NCI-H1048 (cell line): Measurements from ENCODE around the gene RAD51B.
"Not testable (repeated sequence)": the region's sequence is repeated elsewhere in the genome, so short reads cannot be mapped to it uniquely, and the experiment has no call there.

Source experiments
- DNase-seq: peaks from one replicate; lab custom pipeline; 2025; lab: John Stamatoyannopoulos, UW

Gene RAD51B

DNA sequence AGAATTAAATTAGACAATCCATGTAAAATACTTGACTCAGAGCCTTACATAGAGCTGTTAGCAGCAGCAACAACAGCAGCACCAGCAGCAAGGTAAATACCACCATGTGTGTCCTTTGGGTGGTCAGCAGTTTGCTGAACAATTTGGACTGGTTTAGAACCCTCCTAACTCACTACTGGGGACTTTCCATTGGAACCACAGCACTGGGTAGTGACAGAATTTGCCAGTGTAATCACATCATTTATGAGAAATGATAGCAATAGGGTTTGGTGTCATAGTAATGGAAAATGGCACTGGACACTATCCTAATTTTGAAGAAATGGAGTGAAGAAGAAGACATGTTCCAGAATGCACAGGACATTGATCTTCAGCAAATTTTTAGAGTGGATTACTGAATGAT, 392.8 kb downstream of the RAD51B start:
- no peak for DNase-seq

DNA sequence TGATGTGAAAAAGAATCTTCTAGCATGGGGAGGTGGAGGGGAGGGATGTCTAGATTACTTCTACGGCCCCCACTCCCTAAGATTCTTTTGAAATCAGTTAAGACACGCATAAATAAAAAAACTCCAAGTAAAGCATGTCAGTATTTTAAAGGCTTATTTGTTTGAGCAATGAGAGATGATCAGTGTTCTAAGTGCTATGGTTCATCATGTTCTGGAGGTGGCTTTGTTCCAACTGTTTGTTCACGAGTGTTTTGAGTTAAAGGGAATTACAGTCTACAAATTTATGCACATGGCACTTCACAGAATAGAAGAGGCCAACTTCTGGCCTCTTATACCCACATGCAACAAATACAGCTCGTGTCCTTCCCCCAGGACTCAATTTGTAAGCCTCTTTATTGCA, 394.9 kb downstream of the RAD51B start:
- no peak for DNase-seq

DNA sequence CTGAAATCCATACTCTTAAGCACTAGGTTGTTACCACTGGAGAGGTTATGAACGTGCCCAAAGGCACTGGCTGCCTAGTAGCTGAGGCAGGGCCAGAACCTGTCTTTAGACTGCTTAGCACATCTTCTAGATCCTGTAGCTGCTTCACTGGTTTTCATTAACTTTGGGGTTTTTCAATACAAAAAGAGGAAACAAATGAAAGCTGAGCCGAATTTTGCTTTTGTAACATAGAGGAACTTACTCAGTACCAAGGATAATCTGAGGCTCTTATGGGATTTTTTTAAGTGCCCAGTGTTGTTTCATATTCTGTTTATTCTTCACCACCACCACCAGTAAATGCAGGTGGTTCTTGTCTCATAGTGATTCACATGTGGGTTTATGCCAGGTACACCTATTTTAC, 396.1 kb downstream of the RAD51B start:
- no peak for DNase-seq

DNA sequence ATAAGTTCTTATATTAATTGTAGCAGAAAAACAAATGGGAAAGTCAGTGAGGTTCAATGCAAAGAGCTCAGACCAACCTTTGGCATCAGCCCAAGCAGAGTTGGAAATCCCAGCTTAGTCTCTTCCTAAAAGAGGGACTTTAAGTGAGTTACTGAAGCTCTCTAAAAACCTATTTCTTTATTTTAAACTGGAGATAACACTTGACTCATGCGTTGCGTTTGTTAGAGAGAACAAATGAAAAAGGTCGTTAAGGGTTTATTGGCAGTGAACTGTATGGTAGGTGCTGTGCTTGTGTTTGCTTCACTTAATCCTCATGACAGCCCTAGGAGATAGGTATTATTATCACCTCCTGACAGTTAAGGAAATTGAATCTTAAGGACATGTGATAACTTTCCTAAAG, 396.5 kb downstream of the RAD51B start:
- DNase-seq: no peak

DNA sequence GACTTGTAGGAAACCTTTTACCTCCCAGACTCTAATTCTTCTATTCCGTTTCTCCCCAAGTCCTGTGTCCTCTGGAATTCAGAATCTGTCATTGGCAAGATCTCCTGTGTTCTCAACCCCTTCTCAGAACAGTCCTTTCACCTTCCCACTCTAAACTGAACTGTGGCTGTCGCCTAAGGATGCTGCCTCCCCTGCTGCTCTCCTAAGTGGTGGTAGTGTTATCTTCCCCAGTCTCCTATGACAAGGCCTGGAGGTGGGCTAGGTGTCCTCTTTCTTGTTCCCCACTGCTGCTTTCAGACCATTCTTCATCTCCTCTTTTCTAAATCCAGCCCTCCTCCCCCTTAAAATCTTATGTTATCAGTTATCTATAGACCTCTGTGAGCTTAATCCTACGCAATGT, 397.4 kb downstream of the RAD51B start:
- DNase-seq: no peak

DNA sequence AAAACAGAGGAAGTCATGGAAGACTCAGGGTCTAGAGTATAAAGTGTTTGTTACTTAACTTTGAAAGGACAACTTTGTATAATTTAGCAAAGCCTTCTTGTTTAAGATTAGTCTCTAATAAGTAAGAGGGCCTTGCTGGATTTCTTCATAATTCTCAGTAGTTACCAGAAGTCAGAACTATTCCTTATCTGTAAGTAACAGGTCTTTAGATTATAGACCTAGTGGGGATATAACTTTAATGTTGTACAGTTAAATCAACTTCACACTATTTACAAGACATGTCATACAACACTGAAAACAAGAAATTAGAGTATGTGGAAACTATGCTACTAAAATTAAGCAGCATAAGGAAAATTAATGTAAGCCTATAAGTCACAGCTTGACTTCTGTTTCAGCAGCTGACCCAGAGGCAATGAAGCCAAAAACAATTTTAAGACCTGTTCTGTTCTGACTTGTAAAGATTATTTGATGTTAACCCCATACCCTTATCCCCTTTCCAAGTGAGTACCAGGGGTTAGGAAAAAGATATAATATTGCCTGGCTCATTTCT, 398.3 kb downstream of the RAD51B start:
- DNase-seq: no peak

DNA sequence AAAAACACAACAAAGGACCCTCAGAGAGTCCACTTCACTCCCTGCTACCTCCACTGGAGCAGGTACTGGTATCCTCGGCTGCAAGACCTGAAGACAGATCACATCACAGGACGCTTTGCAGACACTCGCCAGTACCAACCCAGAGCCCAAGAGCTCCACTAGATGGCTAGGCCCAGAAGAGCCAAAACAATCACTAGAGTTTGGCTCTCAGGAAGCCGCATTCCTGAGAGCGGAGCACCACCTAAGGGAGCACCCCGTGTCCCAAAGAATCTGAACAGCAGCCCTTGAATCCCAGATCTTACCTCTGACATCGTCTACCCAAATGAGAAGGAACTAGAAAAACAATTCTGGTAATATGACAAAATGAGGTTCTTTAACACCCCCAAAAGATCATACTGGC, 399.8 kb downstream of the RAD51B start:
- no peak for DNase-seq

DNA sequence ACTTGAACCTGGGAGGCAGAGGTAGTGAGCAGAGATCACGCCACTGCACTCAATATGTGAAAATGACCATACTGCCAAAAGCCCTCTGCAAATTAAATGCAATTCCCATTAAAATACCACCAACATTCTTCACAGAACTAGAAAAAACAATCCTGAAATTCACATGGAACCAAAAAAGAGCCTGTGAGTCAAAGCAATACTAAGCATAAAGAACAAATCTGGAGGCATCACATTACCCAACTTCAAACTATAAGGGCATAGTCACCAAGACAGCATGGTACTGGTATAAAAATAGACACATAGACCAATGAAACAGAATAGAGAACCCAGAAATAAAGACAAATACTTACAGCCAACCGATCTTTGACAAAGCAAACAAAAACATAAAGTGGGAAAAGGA, 401.5 kb downstream of the RAD51B start:
- DNase-seq: not testable (repeated sequence)

DNA sequence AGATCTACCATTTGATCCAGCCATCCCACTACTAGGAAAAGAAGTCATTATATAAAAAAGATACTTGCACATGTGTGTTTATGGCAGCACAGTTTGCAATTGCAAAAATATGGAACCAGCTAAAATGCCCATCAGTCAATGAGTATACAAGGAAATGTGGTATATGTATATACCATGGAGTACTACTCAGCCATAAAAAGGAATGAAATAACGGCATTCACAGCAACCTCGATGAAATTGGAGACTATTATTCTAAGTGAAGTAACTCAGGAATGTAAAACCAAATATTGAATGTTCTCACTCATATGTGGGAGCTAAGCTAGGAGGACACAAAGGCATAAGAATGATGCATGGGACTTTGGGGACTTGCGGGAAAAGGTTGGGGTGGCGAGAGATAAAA, 402.6 kb downstream of the RAD51B start:
- no peak for DNase-seq

DNA sequence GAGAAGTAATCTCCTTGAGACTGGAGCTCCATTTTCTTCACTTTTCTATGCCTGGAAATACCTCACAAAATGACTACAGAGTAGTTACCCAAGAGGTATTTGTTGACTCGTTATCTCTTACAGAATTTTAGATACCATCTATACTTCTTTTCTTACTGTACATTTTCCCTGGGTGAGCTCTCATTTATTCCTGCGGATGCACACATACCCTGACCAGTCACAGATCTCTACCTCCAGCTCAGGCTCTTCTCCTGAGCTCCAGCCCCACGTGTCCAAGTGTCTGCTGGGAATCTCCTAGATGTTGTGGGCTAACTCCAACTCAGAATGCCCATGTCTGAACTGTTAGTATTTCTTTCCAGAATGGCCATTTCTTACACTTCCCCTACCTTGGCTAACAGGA, 403.1 kb downstream of the RAD51B start:
- no peak for DNase-seq

DNA sequence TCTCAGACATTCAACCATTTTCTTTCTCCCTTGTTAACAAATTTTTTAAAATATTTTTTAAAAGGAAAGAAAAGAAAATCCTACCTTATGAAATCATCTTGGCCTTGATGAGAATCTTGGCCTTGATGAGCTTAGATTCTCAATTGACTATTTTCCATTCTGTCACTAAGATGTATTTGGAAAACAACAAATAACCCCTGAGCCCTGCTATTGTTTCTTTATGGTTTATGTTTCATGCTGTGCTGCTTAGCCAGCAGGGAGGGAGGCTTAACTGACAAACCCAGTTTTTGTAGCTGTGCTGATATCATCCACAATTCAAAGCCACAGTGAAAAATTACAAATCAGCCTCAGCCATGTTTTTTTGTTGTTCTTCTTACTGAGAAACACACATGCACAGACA, 404.1 kb downstream of the RAD51B start:
- no peak for DNase-seq

DNA sequence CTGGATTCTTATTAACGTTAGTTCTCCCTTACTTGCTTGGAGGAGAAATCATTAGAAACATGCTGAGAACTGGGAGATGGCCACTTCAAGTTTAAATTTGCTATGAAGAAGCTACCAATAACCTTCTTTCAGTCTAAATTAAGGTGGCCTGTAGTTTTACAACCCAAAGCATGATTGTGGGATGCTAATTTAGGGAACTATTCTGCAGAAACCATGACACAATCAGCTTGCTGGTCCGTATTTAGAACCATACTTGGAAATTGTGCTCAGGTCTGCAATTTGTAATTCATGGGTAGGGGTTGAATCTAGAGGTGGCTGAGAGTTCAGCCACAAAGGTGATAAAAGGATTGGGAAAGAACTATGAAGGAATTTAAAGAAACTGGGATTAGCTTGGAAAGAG, 405.7 kb downstream of the RAD51B start:
- no peak for DNase-seq

DNA sequence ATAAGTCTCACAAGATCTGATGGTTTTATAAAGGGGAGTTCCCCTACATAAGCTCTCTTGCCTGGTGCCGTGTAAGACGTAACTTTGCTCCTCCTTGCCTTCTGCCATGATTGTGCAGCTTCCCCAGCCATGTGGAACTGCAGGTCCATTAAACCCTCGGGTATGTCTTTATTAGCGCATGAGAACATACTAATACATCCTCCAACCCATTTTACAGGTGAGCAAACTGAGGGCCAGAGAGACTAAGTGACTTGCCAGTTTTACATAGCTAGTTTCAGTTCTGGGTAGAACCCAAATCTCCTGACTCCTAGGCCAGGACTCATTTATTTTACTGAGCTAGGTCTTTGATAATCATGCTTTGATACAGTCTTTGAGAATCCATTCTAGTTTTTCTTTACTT, 406.9 kb downstream of the RAD51B start:
- DNase-seq: no peak

DNA sequence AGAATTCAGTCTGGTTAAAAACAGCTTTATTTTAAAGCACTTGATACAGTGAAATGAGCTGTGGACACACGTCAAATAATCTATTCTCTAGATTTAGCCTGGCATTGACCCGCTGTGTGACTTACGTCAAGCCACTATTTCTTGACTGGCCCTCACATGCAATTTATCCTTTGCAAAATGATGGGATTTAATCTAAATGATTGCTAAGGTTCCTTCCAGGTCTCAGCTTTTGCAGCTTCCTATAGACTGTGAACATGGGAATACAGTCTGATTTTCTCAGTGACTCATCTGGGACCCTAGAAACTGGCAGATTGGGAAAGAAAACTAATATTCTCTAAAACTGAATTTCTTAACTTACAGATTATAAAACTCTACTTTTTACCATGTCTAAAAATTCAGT, 409.1 kb downstream of the RAD51B start:
- DNase-seq: no peak

DNA sequence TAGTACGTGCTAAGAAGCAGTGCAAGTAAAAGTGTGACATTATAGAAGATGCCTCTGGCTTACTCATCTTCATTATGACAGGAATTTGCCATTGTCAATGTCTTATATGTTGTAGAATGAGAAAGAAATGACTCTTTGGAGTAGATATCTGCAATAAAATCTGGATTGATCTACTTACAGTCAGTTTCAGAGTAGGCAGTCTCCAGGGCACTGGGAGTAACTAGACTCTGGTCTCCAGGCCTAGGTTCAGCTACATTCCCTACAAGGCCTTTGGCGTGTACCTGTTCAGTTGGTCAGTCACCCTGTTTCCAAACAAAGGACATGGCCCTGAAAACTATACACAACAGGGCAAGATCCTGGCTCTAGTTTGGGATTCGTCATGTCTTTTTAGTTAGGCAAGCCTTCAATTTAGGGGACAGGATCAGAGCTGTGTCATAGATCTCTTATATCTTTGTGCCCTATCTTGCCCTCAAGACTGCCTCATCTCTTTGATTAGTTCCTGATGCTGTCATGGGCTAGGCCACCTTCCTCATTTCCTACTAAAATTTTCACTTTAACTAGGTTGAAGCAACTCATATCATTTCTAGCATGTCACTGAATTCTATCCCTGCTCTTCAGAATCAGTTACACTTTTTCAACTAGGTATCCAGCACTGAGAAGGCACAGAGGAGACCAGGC, 410.0 kb downstream of the RAD51B start:
- DNase-seq: no peak

DNA sequence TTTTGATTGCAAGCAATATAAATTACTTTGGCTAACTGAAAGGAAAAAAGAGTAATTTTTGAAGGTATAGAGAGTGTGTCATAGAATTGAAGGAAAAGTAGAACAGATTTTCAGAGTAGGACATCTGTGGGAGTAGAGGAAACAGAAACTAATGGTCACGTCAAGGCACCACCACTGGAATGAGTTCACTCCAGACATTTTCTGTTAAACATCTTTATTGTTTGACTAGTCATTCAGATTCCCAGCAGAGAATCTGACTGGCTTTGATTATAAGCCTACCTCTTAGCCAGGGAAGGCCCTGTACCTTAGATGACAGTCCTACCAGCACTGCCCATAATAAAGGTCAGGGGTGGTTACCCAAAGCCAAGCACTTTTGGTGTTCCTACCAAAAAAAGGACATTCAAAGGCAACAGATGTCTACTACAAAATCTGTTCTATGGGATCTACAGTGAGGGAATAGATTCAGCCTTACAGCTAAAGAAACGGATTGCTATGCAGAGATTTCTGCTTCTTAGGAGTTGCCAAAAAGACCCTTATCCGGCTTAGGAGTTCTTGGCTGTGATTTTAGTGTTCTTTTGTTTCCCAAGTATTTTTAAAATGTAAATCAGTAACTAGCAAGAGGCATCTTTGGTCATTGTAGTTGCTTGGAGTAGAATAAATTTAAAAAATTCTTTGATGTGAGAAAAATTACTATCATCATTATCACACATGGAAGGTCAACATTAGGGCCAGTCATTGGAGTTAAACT, 410.8 kb downstream of the RAD51B start:
- DNase-seq: no peak

DNA sequence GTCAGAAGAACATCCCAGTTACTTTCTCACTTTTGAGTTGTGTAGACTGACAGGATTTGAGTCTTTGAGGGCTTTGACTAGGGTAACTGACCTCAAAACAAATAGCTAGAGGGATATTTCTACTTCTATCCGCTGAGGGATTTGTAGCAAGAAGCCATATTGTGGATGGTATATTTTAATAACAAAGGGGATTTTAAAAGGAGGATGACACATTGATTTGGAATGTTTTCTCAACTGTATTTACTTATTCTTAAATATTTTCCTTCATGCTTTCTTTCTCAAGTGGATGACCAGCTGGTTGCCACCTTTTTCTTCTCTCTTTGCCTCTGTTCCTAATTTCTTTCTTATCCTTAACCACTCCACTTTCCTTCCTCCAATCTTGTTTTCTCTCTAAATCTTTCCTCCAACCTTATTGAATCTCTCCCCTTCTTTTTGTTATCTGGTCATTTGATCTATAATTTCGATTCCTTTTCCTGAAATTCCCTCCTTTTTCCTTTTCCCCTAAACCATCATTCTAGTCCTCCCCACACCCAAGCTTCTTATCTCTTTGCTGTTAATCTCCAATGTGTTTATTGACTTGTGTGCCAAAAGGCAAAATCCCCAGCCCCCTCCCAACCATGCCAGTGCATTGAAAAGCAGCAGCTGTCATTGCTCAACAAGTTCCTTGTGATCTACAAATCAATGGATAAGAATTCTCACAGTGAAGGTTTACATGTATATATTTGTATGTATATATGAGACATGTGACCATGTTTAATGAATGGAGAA, 411.6 kb downstream of the RAD51B start:
- DNase-seq: no peak

DNA sequence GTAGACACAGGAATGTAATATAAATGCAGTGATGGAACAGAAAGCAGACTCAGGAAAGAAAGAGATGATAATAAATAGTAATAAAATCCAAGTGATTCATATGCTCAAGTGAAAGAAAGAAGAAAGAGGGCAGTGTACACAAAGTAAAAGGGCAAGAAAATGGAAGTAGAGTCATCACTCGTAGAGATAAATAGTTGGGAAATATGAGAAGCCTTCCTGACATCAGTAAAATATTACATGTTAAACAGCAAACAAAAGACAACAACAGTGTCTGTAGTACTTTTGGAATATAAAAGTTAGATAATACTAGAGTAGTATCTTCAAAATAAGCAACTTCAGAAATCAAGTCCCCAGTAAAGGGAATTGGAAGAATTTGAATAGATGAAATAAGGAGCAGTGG, 412.3 kb downstream of the RAD51B start:
- no peak for DNase-seq

DNA sequence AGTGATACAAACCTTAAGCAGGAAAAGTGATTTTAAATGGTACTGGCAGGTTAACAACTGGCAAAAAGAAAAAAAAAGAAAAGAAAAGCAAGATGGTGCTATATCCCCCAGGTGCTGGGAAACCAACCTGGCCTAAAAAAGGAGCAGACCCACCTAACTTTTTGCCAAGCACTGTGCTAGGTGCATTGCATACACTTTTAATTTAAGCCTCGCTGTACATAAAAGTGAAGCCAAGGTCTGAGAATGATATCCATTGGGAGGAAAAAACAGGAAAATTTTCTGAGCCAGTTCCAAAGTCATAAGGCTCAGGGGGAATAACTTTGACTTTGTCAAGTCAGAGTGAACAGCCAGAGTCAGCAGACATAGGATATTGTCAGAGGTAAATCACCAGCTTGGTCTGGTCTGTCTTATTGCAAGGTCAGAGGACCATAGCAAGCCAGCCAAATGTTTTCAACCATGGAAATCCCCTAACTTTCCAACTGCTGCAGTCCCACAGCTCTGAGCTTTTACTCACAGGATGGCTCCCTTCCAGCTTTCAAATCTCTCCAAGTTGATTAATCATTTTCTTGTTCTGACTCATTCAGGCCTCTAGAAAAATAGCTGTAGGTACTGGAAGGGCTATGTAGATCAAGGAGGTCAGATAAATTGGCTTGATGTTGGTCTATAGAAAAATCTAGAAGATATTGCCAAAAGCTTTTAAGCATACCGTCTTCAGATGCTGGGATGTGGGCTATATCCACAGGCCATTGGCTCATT, 412.9 kb downstream of the RAD51B start:
- no peak for DNase-seq

DNA sequence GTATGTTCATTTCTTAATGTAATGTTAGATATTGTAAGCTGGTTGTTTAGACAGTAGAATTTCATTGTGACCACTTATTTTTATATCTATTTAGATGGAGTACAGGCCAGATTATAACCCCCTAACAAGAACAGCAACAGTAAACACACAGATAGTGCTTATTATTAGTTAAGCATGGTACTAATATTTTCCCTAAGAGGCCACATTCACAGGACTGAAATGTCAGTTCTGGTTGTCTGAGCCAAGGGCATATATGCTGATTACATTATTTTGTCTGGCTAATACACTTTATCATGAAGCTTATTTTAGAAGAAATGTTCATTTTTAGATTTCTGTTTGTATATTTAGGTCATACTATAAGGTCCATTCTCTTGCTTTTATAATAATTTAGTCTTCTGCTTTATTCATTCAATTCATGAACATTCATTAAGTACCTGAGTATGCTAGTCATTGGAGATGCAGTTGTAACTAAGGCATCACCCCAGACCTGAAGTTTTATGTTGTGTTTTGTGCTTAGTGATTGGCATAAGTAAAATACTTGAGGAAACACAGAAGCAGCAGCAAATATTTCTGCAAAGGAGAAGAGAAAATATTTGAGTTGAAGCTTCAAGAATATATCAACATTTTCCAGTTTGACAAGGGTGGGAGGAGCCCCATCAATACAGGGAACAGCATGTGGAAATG, 413.7 kb downstream of the RAD51B start:
- DNase-seq: no peak

DNA sequence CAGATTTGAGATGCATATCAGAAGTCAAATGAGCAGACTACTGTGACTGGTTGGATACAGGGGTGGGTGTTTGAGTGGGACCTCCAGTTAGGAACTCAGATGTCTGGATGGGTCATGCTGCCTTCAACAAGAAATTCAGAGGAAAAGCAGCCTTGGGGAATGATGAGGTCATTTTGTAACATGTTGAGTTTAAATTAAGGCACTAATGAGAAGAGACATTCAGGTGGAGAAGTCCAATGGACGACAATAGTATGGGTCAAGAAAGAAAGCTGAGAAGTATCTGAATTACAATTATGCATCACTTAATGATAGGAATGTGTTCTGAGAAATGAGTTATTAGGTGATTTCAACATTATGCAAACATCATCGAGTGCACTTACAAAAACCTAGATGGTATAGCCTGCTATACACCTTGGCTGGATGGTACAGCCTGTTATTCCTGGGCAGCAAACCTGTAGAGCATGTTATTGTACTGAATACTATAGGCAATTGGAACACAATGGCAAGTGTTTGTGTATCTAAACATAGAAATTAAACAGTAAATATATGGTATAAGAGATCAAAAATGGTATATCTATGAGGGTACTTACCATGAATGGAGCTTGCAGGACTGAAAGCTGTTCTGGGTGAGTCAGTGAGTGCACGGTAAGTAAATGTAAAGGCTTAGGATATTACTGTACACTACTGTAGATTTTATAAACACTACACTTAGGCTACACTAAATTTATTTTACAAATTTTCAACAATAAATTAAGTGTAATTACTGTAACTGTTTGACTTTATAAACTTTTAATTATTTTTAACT, 414.7 kb downstream of the RAD51B start:
- DNase-seq: no peak
